ENCODE results near the gene CACNA2D2. TPM values are rescaled to one million over a fixed set of nuclear protein-coding genes. Genes with fewer than 3 reads are reported as not detected.

The CACNA2D2 gene
- total RNA-seq, 1 donor from 2014 or later: 2.6 TPM

Other genes starting within 250 kb of the CACNA2D2 start
- 18.2 TPM for gene SEMA3B, start 234.5 kb downstream of the CACNA2D2 start, total RNA-seq
- gene LSMEM2, start 224.5 kb downstream of the CACNA2D2 start, total RNA-seq: not detected
- gene IFRD2, start 211.2 kb downstream of the CACNA2D2 start, total RNA-seq: 104 TPM
- gene HYAL3, start 204.2 kb downstream of the CACNA2D2 start, total RNA-seq: 1.8 TPM
- 10.7 TPM for gene NAA80, start 204.2 kb downstream of the CACNA2D2 start, total RNA-seq
- gene HYAL1, start 200.1 kb downstream of the CACNA2D2 start, total RNA-seq: 9.8 TPM
- gene HYAL2, start 180.9 kb downstream of the CACNA2D2 start, total RNA-seq: 87.9 TPM
- gene TUSC2, start 175.4 kb downstream of the CACNA2D2 start, total RNA-seq: 24.7 TPM
- gene RASSF1, start 162.8 kb downstream of the CACNA2D2 start, total RNA-seq: 21.2 TPM
- 0.26 TPM for gene ZMYND10, start 157.9 kb downstream of the CACNA2D2 start, total RNA-seq
- 20.5 TPM for gene NPRL2, start 152.9 kb downstream of the CACNA2D2 start, total RNA-seq
- 27.5 TPM for gene CYB561D2, start 152.8 kb downstream of the CACNA2D2 start, total RNA-seq
- gene TMEM115, start 144.1 kb downstream of the CACNA2D2 start, total RNA-seq: 30.4 TPM
- gene C3orf18, start 64.1 kb upstream of the CACNA2D2 start, total RNA-seq: 8.0 TPM
- 34.4 TPM for gene HEMK1, start 65.9 kb upstream of the CACNA2D2 start, total RNA-seq
- 15.0 TPM for gene CISH, start 108.1 kb upstream of the CACNA2D2 start, total RNA-seq
- gene MAPKAPK3, start 113.5 kb upstream of the CACNA2D2 start, total RNA-seq: 34.8 TPM
- gene DOCK3, start 171.3 kb upstream of the CACNA2D2 start, total RNA-seq: 6.0 TPM

Data from ureter (tissue), 1 donor.